Prostate gland (tissue), 2 donors: ENCODE measurements around the gene MSH4. TPM values are rescaled to one million over a fixed set of nuclear protein-coding genes. Genes with fewer than 3 reads are reported as not detected.

ENCODE experiments used
- DNase-seq: peaks from one replicate; pipeline ENCODE4 v3.0.0-alpha.2; 2019; ENCODE audit warnings: low spot score
- H3K27ac ChIP-seq, 2 donors: fragments of 200-600 bp; sonication (generic); 2 replicates each; pipeline ENCODE4 v1.5.1; 2017 to 2019
- H3K27me3 ChIP-seq: fragments of 200-600 bp; sonication (generic); replicated peaks from 2 replicates; pipeline ENCODE4 v1.5.1; 2019; ENCODE audit not compliant: insufficient read depth
- H3K36me3 ChIP-seq, 2 donors: fragments of 200-600 bp; sonication (generic); 1 replicate in 1 of 2; 2 replicates in 1 of 2; pipeline versions ENCODE4 v1.5.1 to v1.8.1; 2017 to 2019
- H3K4me1 ChIP-seq: fragments of 200-600 bp; sonication (generic); replicated peaks from 2 replicates; pipeline ENCODE4 v1.5.1; 2019
- H3K4me3 ChIP-seq, 2 donors: fragments of 200-600 bp; sonication (generic); 2 replicates each; pipeline ENCODE4 v1.5.1; 2017 to 2019
- H3K9me3 ChIP-seq: fragments of 200-600 bp; sonication (generic); 2 replicates; pipeline ENCODE4 v1.5.1; 2017
- POLR2A ChIP-seq: fragments of 450-650 bp; IDR thresholded peaks from one replicate; pipeline ENCODE4 v1.6.1; 2016; ENCODE audit warnings: antibody characterized with exemption, mild to moderate bottlenecking
- POLR2AphosphoS5 ChIP-seq: sonication (generic); formaldehyde crosslinking; IDR thresholded peaks from one replicate; pipeline ENCODE4 v1.6.1; 2017; ENCODE audit warnings: antibody characterized with exemption
- WGBS: methylation state at CpG from one replicate; pipeline ENCODE4 v1.1.5; 2018; 5-methylcytosine and 5-hydroxymethylcytosine counted together
- intact Hi-C: fragments of 100-400 bp; cut with DNase I; formaldehyde crosslinking; loops from one replicate; pipeline ENCODE4 v1.14.2; 2022
- total RNA-seq, 2 donors: library from RNA; depleted of rRNA; stranded (reverse); fragments of >200 nt; gene quantifications; one replicate each; pipeline ENCODE4 v1.1.0, GENCODE V29; 2016
- TF ChIP-seq, protein P1 (sequence below), 4 experiments: fragments of 200-600 bp in 2 of 4; fragments of 450-650 bp in 2 of 4; sonication (generic) in 2 of 4; IDR thresholded peaks; 1 replicate in 3 of 4; 2 replicates in 1 of 4; pipeline ENCODE4 v1.5.1; 2016 to 2019; ENCODE audit warnings: antibody characterized with exemption in 4 of 4, mild to moderate bottlenecking in 2 of 4, moderate library complexity in 2 of 4

Gene MSH4
- total RNA-seq, 2 donors from 2014 or later = 0.05 to 0.91 TPM

DNA sequence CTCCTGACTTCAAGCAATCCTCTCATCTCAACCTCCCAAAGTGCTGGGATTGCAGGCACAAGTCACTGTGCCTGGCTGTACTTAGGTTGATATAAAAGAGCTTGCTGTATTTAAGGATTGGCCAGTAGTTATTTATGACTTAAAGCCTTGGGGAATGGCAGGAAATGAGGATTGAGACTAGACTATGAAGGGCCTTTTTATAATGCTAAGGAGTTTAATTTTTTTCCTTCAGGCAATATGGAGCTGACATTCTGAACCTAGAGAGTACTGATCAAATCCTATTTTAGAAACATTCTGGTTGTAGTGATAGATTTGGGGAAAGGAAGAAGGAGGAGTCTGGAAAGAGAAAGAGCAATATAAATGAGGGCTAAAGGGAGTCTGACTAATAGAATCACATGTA, 44.7 kb downstream of the MSH4 start:
- intact Hi-C loops = no loop called here
- Histone ChIP-seq H3K27me3 (no peaks in the 10 kb centered on the region), H3K36me3 (no peaks in the 10 kb centered on the region), H3K9me3 (no peaks in the 10 kb centered on the region), H3K4me3 (no peak overlapping the region), H3K4me1 (no peaks in the 10 kb centered on the region), H3K27ac (no peak overlapping the region)
- TF ChIP-seq POLR2A (no peak), POLR2AphosphoS5 (no peak)
- TF ChIP-seq, protein P1, sequence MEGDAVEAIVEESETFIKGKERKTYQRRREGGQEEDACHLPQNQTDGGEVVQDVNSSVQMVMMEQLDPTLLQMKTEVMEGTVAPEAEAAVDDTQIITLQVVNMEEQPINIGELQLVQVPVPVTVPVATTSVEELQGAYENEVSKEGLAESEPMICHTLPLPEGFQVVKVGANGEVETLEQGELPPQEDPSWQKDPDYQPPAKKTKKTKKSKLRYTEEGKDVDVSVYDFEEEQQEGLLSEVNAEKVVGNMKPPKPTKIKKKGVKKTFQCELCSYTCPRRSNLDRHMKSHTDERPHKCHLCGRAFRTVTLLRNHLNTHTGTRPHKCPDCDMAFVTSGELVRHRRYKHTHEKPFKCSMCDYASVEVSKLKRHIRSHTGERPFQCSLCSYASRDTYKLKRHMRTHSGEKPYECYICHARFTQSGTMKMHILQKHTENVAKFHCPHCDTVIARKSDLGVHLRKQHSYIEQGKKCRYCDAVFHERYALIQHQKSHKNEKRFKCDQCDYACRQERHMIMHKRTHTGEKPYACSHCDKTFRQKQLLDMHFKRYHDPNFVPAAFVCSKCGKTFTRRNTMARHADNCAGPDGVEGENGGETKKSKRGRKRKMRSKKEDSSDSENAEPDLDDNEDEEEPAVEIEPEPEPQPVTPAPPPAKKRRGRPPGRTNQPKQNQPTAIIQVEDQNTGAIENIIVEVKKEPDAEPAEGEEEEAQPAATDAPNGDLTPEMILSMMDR (IDR thresholded peaks at IDR 0.05) = no peak
- DNase-seq = no peak

DNA sequence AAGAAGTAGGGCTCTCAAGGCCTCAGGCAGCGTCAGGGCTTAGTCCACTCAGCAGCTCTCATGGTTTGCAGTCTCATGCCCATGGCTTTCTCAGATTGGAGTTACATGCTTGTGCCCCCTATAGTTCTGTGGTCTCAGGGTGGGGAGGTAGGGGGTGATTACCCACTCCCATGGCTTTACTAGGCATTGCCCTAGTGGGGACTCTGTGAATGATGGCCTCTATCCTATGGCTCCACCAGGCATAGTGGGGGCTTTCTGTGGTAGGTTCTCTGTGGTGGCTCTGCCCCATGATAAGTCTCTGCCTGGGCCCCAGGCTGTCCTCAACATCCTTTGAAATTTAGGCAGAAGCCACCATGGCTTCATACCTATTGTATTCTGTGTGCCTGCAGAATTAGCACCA, 48.9 kb downstream of the MSH4 start:
- Histone ChIP-seq H3K27ac (no peak overlapping the region), H3K27me3 (no peaks in the 10 kb centered on the region), H3K9me3 (no peaks in the 10 kb centered on the region), H3K4me3 (no peak overlapping the region), H3K4me1 (no peaks in the 10 kb centered on the region), H3K36me3 (no peaks in the 10 kb centered on the region)
- TF ChIP-seq POLR2AphosphoS5 = no peak
- no peak for DNase-seq
- intact Hi-C loops = no loop called here
- 40% methylated on average over 1 of the region's 1 CpG for WGBS

DNA sequence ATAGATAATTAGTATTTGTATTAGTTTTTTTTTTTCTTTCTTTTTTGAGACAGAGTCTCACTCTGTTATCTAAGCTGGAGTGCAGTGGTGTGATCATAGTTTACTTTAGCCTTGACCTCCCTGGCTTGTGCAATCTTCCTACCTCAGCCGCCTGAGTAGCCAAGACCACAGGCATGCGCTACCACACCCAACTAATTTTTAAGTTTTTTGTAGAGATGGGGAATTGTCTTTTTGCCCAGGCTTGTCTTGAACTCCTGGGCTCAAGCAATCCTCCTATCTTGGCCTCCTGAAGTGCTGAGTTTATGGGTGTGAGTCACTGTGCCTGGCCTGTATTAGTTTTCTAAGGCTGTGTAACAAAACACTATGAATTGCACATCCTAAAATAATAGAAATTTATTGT, 58.3 kb downstream of the MSH4 start:
- no peaks in the 10 kb centered on the region for H3K9me3 ChIP-seq
- TF ChIP-seq, protein P1 (IDR thresholded peaks at IDR 0.05) = no peak
- no peak for TF ChIP-seq POLR2AphosphoS5
- TF ChIP-seq POLR2A = no peak
- intact Hi-C loops = no loop called here

DNA sequence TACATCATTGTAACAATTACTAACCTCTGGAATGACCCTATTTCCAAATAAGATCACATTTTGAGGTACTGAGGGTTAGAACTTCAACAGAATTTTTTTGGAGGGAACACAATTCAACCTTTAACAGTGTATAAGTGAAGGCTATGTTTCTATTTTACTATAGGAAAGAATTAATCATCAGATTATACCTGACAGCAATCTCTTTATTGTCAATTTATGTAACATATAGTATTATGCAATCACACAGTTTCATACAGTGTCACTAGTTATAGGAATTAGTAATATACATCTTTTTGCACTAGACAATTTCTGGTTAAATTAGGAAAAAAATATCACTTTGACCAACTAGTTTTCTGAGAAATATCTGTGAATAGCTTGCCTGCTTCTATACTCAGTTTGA, 59.1 kb downstream of the MSH4 start:
- Histone ChIP-seq H3K27ac (no peak overlapping the region), H3K36me3 (no peaks in the 10 kb centered on the region), H3K4me3 (no peak overlapping the region), H3K27me3 (no peaks in the 10 kb centered on the region), H3K4me1 (no peaks in the 10 kb centered on the region), H3K9me3 (no peaks in the 10 kb centered on the region)
- intact Hi-C loops = no loop called here
- TF ChIP-seq POLR2AphosphoS5 (no peak), POLR2A (no peak)
- TF ChIP-seq, protein P1 (IDR thresholded peaks at IDR 0.05) = no peak
- no peak for DNase-seq

More for the DNA sequence above, 58.3 kb downstream of the MSH4 start:
- no peaks in the 10 kb centered on the region for H3K4me1 ChIP-seq
- WGBS = 76% methylated on average over 2 of the region's 2 CpGs
- H3K27ac ChIP-seq = no peak overlapping the region
- H3K27me3 ChIP-seq = no peaks in the 10 kb centered on the region
- no peak overlapping the region for H3K4me3 ChIP-seq
- no peak for DNase-seq
- H3K36me3 ChIP-seq = no peaks in the 10 kb centered on the region

DNA sequence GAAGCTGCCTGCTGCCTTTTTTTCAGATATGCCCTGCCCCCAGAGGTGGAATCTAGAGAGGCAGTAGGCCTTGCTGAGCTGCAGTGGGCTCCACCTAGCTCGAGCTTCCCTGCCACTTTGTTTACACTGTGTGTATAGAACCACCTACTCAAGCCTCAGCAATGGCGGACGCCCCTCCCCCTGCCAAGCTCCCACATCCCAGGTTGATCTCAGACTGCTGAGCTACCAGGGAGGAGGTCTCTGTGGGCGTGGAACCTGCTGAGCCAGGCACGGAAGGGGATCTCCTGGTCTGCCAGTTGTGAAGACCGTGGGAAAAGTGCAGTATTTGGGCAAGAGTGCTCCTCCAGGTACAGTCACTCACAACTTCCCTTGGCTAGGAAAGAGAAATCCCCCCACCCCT, 65.1 kb downstream of the MSH4 start:
- intact Hi-C loops = no loop called here
- no peak for DNase-seq
- no peaks in the 10 kb centered on the region for H3K36me3 ChIP-seq

More for the DNA sequence above, 65.1 kb downstream of the MSH4 start:
- no peaks in the 10 kb centered on the region for H3K9me3 ChIP-seq
- no peak overlapping the region for H3K4me3 ChIP-seq
- 52% methylated on average over 6 of the region's 6 CpGs for WGBS
- TF ChIP-seq POLR2AphosphoS5 = no peak
- TF ChIP-seq, protein P1 (IDR thresholded peaks at IDR 0.05) = no peak
- no peak for TF ChIP-seq POLR2A
- no peaks in the 10 kb centered on the region for H3K4me1 ChIP-seq
- H3K27ac ChIP-seq = no peak overlapping the region
- no peaks in the 10 kb centered on the region for H3K27me3 ChIP-seq
